Muscle of arm (tissue), 12 donors: ENCODE data around the gene KLB. TPM values are rescaled to one million over a fixed set of nuclear protein-coding genes. Genes with fewer than 3 reads are reported as not detected.
"Not testable (repeated sequence)": the region's sequence is repeated elsewhere in the genome, so short reads cannot be mapped to it uniquely, and the experiment has no call there.

Source experiments
- DNase-seq: peaks from one replicate; pipeline ENCODE4 v3.0.0-alpha.2; 2013
- polyA plus RNA-seq, 12 donors: library from polyadenylated mRNA; unstranded; fragments of 120-200 nt; gene quantifications; one replicate each; pipeline ENCODE4 v1.2.1, GENCODE V29; 2013; ENCODE audit not compliant: insufficient read length in 12 of 12

Gene KLB
- polyA plus RNA-seq, 12 donors = 0.04 to 0.23 (median 0.06) TPM; not detected in 3

GRCh38 chr4:39422247-39422646 is 15.5 kb downstream of the KLB start:
- DNase-seq = no peak

GRCh38 chr4:39425297-39425696 is 18.6 kb downstream of the KLB start:
- DNase-seq = not testable (repeated sequence)

- no peak for DNase-seq
Measured at GRCh38 chr4:39426728-39427127, 20.0 kb downstream of the KLB start.

- no peak for DNase-seq
Measured at GRCh38 chr4:39427520-39428114, 20.9 kb downstream of the KLB start.

GRCh38 chr4:39429476-39430334 is 23.0 kb downstream of the KLB start:
- DNase-seq = no peak

- DNase-seq = no peak
Measured at GRCh38 chr4:39433878-39434492, 27.3 kb downstream of the KLB start.

GRCh38 chr4:39435659-39436563 is 29.2 kb downstream of the KLB start:
- no peak for DNase-seq

GRCh38 chr4:39441593-39441992 is 34.9 kb downstream of the KLB start:
- no peak for DNase-seq

- DNase-seq = no peak
Measured at GRCh38 chr4:39442998-39443397, 36.3 kb downstream of the KLB start.

GRCh38 chr4:39446483-39446841 is 39.7 kb downstream of the KLB start:
- DNase-seq = no peak

- peak; percentile 46 for DNase-seq
Measured at GRCh38 chr4:39446842-39447573, 40.3 kb downstream of the KLB start.

- DNase-seq = no peak
Measured at GRCh38 chr4:39450618-39451017, 43.9 kb downstream of the KLB start.

- DNase-seq = no peak
Measured at GRCh38 chr4:39451423-39452023, 44.8 kb downstream of the KLB start.

GRCh38 chr4:39452153-39452859 is 45.6 kb downstream of the KLB start:
- DNase-seq = no peak

GRCh38 chr4:39452860-39453587 is 46.3 kb downstream of the KLB start:
- DNase-seq = no peak

GRCh38 chr4:39453738-39454137 is 47.0 kb downstream of the KLB start:
- no peak for DNase-seq

- DNase-seq = no peak
Measured at GRCh38 chr4:39455486-39455885, 48.8 kb downstream of the KLB start.

- no peak for DNase-seq
Measured at GRCh38 chr4:39456946-39457763, 50.4 kb downstream of the KLB start.

GRCh38 chr4:39458161-39458504 is 51.4 kb downstream of the KLB start:
- not testable (repeated sequence) for DNase-seq
